ENCODE measurements around the gene PLAGL2.

GRCh38 chr20:32237419-32237818, 29.9 kb upstream of the PLAGL2 start:
- TF ChIP-seq CTCF (conservative IDR thresholded peaks at IDR 0.05; ENCODE audit: low read depth, low read length): no peak
- no peak for TF ChIP-seq RCOR1 (IDR thresholded peaks at IDR 0.05; ENCODE audit: insufficient replicate concordance, low read length)

Measured in IMR-90 (cell line).